Measurements from ENCODE around the gene EPB41. TPM values are rescaled to one million over a fixed set of nuclear protein-coding genes. Genes with fewer than 3 reads are reported as not detected.
A peak's percentile ranks its signal among the peaks of the same experiment; 100 is the strongest.

Gene EPB41
- total and polyA plus RNA-seq, 9 of the 15 experiments (the other 6 are each of a cell fraction or from before 2014, with no cell fraction given) = 3.7 to 213 (median 141) TPM

DNA sequence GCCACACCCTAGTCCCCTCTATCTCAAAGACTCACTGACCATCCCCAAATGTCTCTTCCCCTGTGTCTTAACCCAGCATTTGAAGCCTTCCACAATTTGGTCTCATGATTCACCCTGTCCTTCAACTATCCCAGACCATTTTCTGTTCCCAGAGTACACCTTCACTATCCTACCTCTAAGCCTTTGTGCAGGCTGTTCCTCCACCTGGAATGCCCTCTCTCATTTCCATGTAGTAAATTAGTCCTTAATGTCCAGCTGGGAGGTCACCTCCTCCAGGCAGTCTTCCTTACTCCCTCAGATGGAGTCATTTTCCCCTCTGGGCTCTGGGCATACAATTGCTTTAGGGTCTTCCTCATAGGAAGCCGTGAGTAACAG, 31.1 kb upstream of the EPB41 start (continued):
- TF ChIP-seq, protein P1, sequence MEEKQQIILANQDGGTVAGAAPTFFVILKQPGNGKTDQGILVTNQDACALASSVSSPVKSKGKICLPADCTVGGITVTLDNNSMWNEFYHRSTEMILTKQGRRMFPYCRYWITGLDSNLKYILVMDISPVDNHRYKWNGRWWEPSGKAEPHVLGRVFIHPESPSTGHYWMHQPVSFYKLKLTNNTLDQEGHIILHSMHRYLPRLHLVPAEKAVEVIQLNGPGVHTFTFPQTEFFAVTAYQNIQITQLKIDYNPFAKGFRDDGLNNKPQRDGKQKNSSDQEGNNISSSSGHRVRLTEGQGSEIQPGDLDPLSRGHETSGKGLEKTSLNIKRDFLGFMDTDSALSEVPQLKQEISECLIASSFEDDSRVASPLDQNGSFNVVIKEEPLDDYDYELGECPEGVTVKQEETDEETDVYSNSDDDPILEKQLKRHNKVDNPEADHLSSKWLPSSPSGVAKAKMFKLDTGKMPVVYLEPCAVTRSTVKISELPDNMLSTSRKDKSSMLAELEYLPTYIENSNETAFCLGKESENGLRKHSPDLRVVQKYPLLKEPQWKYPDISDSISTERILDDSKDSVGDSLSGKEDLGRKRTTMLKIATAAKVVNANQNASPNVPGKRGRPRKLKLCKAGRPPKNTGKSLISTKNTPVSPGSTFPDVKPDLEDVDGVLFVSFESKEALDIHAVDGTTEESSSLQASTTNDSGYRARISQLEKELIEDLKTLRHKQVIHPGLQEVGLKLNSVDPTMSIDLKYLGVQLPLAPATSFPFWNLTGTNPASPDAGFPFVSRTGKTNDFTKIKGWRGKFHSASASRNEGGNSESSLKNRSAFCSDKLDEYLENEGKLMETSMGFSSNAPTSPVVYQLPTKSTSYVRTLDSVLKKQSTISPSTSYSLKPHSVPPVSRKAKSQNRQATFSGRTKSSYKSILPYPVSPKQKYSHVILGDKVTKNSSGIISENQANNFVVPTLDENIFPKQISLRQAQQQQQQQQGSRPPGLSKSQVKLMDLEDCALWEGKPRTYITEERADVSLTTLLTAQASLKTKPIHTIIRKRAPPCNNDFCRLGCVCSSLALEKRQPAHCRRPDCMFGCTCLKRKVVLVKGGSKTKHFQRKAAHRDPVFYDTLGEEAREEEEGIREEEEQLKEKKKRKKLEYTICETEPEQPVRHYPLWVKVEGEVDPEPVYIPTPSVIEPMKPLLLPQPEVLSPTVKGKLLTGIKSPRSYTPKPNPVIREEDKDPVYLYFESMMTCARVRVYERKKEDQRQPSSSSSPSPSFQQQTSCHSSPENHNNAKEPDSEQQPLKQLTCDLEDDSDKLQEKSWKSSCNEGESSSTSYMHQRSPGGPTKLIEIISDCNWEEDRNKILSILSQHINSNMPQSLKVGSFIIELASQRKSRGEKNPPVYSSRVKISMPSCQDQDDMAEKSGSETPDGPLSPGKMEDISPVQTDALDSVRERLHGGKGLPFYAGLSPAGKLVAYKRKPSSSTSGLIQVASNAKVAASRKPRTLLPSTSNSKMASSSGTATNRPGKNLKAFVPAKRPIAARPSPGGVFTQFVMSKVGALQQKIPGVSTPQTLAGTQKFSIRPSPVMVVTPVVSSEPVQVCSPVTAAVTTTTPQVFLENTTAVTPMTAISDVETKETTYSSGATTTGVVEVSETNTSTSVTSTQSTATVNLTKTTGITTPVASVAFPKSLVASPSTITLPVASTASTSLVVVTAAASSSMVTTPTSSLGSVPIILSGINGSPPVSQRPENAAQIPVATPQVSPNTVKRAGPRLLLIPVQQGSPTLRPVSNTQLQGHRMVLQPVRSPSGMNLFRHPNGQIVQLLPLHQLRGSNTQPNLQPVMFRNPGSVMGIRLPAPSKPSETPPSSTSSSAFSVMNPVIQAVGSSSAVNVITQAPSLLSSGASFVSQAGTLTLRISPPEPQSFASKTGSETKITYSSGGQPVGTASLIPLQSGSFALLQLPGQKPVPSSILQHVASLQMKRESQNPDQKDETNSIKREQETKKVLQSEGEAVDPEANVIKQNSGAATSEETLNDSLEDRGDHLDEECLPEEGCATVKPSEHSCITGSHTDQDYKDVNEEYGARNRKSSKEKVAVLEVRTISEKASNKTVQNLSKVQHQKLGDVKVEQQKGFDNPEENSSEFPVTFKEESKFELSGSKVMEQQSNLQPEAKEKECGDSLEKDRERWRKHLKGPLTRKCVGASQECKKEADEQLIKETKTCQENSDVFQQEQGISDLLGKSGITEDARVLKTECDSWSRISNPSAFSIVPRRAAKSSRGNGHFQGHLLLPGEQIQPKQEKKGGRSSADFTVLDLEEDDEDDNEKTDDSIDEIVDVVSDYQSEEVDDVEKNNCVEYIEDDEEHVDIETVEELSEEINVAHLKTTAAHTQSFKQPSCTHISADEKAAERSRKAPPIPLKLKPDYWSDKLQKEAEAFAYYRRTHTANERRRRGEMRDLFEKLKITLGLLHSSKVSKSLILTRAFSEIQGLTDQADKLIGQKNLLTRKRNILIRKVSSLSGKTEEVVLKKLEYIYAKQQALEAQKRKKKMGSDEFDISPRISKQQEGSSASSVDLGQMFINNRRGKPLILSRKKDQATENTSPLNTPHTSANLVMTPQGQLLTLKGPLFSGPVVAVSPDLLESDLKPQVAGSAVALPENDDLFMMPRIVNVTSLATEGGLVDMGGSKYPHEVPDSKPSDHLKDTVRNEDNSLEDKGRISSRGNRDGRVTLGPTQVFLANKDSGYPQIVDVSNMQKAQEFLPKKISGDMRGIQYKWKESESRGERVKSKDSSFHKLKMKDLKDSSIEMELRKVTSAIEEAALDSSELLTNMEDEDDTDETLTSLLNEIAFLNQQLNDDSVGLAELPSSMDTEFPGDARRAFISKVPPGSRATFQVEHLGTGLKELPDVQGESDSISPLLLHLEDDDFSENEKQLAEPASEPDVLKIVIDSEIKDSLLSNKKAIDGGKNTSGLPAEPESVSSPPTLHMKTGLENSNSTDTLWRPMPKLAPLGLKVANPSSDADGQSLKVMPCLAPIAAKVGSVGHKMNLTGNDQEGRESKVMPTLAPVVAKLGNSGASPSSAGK (IDR thresholded peaks at IDR 0.05) = no peak
- TF ChIP-seq ZNF12 (CRISPR knock-in tag; IDR thresholded peaks at IDR 0.05) (0 out of 2 replicates have a peak, but pooled peaks have one; percentile 4), ZNF766 (CRISPR knock-in tag; conservative IDR thresholded peaks at IDR 0.05) (no peak), ZNF561 (CRISPR knock-in tag; conservative IDR thresholded peaks at IDR 0.05) (0 out of 2 replicates have a peak, but pooled peaks have one; percentile 43), NELFE (IDR thresholded peaks at IDR 0.05; ENCODE audit: insufficient read depth, insufficient read length) (no peak), NFRKB (IDR thresholded peaks at IDR 0.05; ENCODE audit: low read depth) (0 out of 2 replicates have a peak, but pooled peaks have one; percentile 9), CBX3 (IDR thresholded peaks at IDR 0.05; ENCODE audit: borderline replicate concordance in 1 of 2, low read length in 2 of 2) (no peak), FOS (IDR thresholded peaks at IDR 0.05; ENCODE audit: extremely low read depth, insufficient read length) (no peak)
- TF ChIP-seq, protein P2, sequence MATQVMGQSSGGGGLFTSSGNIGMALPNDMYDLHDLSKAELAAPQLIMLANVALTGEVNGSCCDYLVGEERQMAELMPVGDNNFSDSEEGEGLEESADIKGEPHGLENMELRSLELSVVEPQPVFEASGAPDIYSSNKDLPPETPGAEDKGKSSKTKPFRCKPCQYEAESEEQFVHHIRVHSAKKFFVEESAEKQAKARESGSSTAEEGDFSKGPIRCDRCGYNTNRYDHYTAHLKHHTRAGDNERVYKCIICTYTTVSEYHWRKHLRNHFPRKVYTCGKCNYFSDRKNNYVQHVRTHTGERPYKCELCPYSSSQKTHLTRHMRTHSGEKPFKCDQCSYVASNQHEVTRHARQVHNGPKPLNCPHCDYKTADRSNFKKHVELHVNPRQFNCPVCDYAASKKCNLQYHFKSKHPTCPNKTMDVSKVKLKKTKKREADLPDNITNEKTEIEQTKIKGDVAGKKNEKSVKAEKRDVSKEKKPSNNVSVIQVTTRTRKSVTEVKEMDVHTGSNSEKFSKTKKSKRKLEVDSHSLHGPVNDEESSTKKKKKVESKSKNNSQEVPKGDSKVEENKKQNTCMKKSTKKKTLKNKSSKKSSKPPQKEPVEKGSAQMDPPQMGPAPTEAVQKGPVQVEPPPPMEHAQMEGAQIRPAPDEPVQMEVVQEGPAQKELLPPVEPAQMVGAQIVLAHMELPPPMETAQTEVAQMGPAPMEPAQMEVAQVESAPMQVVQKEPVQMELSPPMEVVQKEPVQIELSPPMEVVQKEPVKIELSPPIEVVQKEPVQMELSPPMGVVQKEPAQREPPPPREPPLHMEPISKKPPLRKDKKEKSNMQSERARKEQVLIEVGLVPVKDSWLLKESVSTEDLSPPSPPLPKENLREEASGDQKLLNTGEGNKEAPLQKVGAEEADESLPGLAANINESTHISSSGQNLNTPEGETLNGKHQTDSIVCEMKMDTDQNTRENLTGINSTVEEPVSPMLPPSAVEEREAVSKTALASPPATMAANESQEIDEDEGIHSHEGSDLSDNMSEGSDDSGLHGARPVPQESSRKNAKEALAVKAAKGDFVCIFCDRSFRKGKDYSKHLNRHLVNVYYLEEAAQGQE (IDR thresholded peaks at IDR 0.05; ENCODE audit: borderline replicate concordance) = no peak
- TF ChIP-seq, protein P2 (CRISPR knock-in tag; IDR thresholded peaks at IDR 0.05; ENCODE audit: low read depth) = no peak
